GM12801 (cell line): ENCODE data around the gene GRHL1.

Source experiments
- CTCF ChIP-seq: IDR thresholded peaks from one replicate; pipeline ENCODE4 v1.5.1; 2011; ENCODE audit warnings: control low read depth; ENCODE audit not compliant: insufficient read length; ENCODE audit errors: extremely low read depth

The GRHL1 gene

GRCh38 chr2:9959262-9959661, 7.8 kb downstream of the GRHL1 start:
- no peak for TF ChIP-seq CTCF

GRCh38 chr2:9961013-9961412, 9.5 kb downstream of the GRHL1 start:
- no peak for TF ChIP-seq CTCF

- TF ChIP-seq CTCF, result no peak
Measured at GRCh38 chr2:9964334-9964980, 13.0 kb downstream of the GRHL1 start.

GRCh38 chr2:9965119-9965822, 13.8 kb downstream of the GRHL1 start:
- TF ChIP-seq CTCF, result no peak

GRCh38 chr2:9966491-9967022, 15.1 kb downstream of the GRHL1 start:
- TF ChIP-seq CTCF, result no peak

- no peak for TF ChIP-seq CTCF
Measured at GRCh38 chr2:9967053-9967775, 15.7 kb downstream of the GRHL1 start.
